ENCODE data around the gene PSMG4. TPM values are rescaled to one million over a fixed set of nuclear protein-coding genes. Genes with fewer than 3 reads are reported as not detected.

Gene PSMG4
- total and polyA plus RNA-seq, 2 of the 8 experiments (the other 6 are each of a cell fraction or from before 2014, with no cell fraction given) = 40.6 to 113 TPM

DNA sequence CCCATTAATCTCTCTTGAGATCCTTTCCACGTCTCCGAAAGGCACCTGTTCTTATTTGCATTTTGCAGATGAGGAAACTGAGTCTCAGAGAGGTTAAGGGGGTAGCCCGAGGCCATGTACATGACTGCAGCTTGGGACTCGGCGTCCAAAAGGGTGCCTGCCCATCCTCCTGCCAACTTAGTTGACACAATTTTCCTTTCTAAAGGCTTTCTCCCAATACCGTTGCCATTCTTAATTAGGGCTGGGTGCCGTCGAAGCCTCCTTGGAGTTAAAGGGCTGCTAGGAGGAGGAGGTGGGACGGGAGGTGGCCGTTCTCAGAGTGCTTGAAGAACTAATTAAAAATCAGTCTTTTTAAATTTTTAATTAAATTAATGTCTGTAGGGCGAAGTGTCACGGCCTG, 546 bp upstream of the PSMG4 start (continued):
- TF ChIP-seq, protein P1, sequence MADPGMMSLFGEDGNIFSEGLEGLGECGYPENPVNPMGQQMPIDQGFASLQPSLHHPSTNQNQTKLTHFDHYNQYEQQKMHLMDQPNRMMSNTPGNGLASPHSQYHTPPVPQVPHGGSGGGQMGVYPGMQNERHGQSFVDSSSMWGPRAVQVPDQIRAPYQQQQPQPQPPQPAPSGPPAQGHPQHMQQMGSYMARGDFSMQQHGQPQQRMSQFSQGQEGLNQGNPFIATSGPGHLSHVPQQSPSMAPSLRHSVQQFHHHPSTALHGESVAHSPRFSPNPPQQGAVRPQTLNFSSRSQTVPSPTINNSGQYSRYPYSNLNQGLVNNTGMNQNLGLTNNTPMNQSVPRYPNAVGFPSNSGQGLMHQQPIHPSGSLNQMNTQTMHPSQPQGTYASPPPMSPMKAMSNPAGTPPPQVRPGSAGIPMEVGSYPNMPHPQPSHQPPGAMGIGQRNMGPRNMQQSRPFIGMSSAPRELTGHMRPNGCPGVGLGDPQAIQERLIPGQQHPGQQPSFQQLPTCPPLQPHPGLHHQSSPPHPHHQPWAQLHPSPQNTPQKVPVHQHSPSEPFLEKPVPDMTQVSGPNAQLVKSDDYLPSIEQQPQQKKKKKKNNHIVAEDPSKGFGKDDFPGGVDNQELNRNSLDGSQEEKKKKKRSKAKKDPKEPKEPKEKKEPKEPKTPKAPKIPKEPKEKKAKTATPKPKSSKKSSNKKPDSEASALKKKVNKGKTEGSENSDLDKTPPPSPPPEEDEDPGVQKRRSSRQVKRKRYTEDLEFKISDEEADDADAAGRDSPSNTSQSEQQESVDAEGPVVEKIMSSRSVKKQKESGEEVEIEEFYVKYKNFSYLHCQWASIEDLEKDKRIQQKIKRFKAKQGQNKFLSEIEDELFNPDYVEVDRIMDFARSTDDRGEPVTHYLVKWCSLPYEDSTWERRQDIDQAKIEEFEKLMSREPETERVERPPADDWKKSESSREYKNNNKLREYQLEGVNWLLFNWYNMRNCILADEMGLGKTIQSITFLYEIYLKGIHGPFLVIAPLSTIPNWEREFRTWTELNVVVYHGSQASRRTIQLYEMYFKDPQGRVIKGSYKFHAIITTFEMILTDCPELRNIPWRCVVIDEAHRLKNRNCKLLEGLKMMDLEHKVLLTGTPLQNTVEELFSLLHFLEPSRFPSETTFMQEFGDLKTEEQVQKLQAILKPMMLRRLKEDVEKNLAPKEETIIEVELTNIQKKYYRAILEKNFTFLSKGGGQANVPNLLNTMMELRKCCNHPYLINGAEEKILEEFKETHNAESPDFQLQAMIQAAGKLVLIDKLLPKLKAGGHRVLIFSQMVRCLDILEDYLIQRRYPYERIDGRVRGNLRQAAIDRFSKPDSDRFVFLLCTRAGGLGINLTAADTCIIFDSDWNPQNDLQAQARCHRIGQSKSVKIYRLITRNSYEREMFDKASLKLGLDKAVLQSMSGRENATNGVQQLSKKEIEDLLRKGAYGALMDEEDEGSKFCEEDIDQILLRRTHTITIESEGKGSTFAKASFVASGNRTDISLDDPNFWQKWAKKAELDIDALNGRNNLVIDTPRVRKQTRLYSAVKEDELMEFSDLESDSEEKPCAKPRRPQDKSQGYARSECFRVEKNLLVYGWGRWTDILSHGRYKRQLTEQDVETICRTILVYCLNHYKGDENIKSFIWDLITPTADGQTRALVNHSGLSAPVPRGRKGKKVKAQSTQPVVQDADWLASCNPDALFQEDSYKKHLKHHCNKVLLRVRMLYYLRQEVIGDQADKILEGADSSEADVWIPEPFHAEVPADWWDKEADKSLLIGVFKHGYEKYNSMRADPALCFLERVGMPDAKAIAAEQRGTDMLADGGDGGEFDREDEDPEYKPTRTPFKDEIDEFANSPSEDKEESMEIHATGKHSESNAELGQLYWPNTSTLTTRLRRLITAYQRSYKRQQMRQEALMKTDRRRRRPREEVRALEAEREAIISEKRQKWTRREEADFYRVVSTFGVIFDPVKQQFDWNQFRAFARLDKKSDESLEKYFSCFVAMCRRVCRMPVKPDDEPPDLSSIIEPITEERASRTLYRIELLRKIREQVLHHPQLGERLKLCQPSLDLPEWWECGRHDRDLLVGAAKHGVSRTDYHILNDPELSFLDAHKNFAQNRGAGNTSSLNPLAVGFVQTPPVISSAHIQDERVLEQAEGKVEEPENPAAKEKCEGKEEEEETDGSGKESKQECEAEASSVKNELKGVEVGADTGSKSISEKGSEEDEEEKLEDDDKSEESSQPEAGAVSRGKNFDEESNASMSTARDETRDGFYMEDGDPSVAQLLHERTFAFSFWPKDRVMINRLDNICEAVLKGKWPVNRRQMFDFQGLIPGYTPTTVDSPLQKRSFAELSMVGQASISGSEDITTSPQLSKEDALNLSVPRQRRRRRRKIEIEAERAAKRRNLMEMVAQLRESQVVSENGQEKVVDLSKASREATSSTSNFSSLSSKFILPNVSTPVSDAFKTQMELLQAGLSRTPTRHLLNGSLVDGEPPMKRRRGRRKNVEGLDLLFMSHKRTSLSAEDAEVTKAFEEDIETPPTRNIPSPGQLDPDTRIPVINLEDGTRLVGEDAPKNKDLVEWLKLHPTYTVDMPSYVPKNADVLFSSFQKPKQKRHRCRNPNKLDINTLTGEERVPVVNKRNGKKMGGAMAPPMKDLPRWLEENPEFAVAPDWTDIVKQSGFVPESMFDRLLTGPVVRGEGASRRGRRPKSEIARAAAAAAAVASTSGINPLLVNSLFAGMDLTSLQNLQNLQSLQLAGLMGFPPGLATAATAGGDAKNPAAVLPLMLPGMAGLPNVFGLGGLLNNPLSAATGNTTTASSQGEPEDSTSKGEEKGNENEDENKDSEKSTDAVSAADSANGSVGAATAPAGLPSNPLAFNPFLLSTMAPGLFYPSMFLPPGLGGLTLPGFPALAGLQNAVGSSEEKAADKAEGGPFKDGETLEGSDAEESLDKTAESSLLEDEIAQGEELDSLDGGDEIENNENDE (IDR thresholded peaks at IDR 0.05; ENCODE audit: insufficient replicate concordance, low read length) = no peak
- TF ChIP-seq SIRT6 (IDR thresholded peaks at IDR 0.05; ENCODE audit: low read length) (no peak), RNF2 (IDR thresholded peaks at IDR 0.05; ENCODE audit: borderline replicate concordance, low read depth, low read length, missing control alignments, poor library complexity, severe bottlenecking) (no peak), BRCA1 (IDR thresholded peaks at IDR 0.05; ENCODE audit: low read depth, low read length) (no peak), CHD2 (IDR thresholded peaks at IDR 0.05; ENCODE audit: low read length) (no peak)

All from H1 (cell line).